Measurements from ENCODE around the gene GSTM3. TPM values are rescaled to one million over a fixed set of nuclear protein-coding genes. Genes with fewer than 3 reads are reported as not detected.
"Not testable (repeated sequence)": the region's sequence is repeated elsewhere in the genome, so short reads cannot be mapped to it uniquely, and the experiment has no call there.

Gene GSTM3
- total RNA-seq, 1 donor from 2014 or later, result 29.7 TPM

GRCh38 chr1:109757936-109758786 lies 17.3 kb upstream of the GSTM3 start:
- no peak overlapping the region for H3K27ac ChIP-seq
- H3K4me1 ChIP-seq, result peaks cover 4% of the 10 kb centered on the region
- ATAC-seq, result no peak
- H3K4me3 ChIP-seq, result no peak overlapping the region
- no peaks in the 10 kb centered on the region for H3K27me3 ChIP-seq
- DNase-seq, result peak; percentile 45
- intact Hi-C loops (cut with DNase I), result no loop called here
- no peak for TF ChIP-seq CTCF (IDR thresholded peaks at IDR 0.05)
- no peaks in the 10 kb centered on the region for H3K9me3 ChIP-seq
- H3K36me3 ChIP-seq, result no peaks in the 10 kb centered on the region

- no peak overlapping the region for H3K4me3 ChIP-seq
- H3K27ac ChIP-seq, result no peak overlapping the region
- DNase-seq (no peak), ATAC-seq (no peak)
- H3K36me3 ChIP-seq, result no peaks in the 10 kb centered on the region
- intact Hi-C loops (cut with DNase I), result no loop called here
- H3K27me3 ChIP-seq, result no peaks in the 10 kb centered on the region
- no peaks in the 10 kb centered on the region for H3K4me1 ChIP-seq
- H3K9me3 ChIP-seq, result no peaks in the 10 kb centered on the region
- no peak for TF ChIP-seq CTCF (IDR thresholded peaks at IDR 0.05)
Observed at GRCh38 chr1:109756848-109757521, 16.1 kb upstream of the GSTM3 start.

GRCh38 chr1:109756325-109756724 lies 15.5 kb upstream of the GSTM3 start:
- H3K27ac ChIP-seq; ATAC-seq; H3K36me3 ChIP-seq; intact Hi-C loops (cut with DNase I); H3K4me1 ChIP-seq; H3K9me3 ChIP-seq; H3K27me3 ChIP-seq; H3K4me3 ChIP-seq; DNase-seq: not testable (repeated sequence)

- TF ChIP-seq CTCF (IDR thresholded peaks at IDR 0.05), result no peak
- ATAC-seq (no peak), DNase-seq (no peak)
- H3K27me3 ChIP-seq, result no peaks in the 10 kb centered on the region
- no peaks in the 10 kb centered on the region for H3K36me3 ChIP-seq
- H3K4me3 ChIP-seq, result no peak overlapping the region
- no peaks in the 10 kb centered on the region for H3K9me3 ChIP-seq
- H3K27ac ChIP-seq, result no peak overlapping the region
- intact Hi-C loops (cut with DNase I), result no loop called here
- H3K4me1 ChIP-seq, result no peaks in the 10 kb centered on the region
Observed at GRCh38 chr1:109754738-109755137, 13.9 kb upstream of the GSTM3 start.

GRCh38 chr1:109751531-109752260 lies 10.9 kb upstream of the GSTM3 start:
- no peak overlapping the region for H3K4me3 ChIP-seq
- no peaks in the 10 kb centered on the region for H3K9me3 ChIP-seq
- H3K27ac ChIP-seq, result no peak overlapping the region
- intact Hi-C loops (cut with DNase I), result no loop called here
- H3K36me3 ChIP-seq, result no peaks in the 10 kb centered on the region
- no peaks in the 10 kb centered on the region for H3K4me1 ChIP-seq
- no peak for TF ChIP-seq CTCF (IDR thresholded peaks at IDR 0.05)
- no peak for DNase-seq
- no peaks in the 10 kb centered on the region for H3K27me3 ChIP-seq
- ATAC-seq, result no peak

- no peaks in the 10 kb centered on the region for H3K36me3 ChIP-seq
- H3K27ac ChIP-seq, result no peak overlapping the region
- intact Hi-C loops (cut with DNase I), result no loop called here
- ATAC-seq (no peak), DNase-seq (no peak)
- H3K9me3 ChIP-seq, result no peaks in the 10 kb centered on the region
- H3K4me1 ChIP-seq, result no peaks in the 10 kb centered on the region
- no peak overlapping the region for H3K4me3 ChIP-seq
- no peak for TF ChIP-seq CTCF (IDR thresholded peaks at IDR 0.05)
- no peaks in the 10 kb centered on the region for H3K27me3 ChIP-seq
Observed at GRCh38 chr1:109750920-109751319, 10.1 kb upstream of the GSTM3 start.
